ENCODE results near the gene EYS. TPM values are rescaled to one million over a fixed set of nuclear protein-coding genes. Genes with fewer than 3 reads are reported as not detected.

The EYS gene
- total RNA-seq, 1 donor from 2014 or later, result 0.08 TPM

GRCh38 chr6:64445038-64445437 is 1262.0 kb downstream of the EYS start:
- Histone ChIP-seq H3K27ac (replicated peaks) (no peak overlapping the region), H3K27me3 (ENCODE audit: low read depth) (no peaks in the 10 kb centered on the region), H3K36me3 (no peaks in the 10 kb centered on the region), H3K4me3 (no peak overlapping the region), H3K9me3 (replicated peaks) (peaks cover 24% of the 10 kb centered on the region), H3K4me1 (no peaks in the 10 kb centered on the region)
- TF ChIP-seq CTCF (IDR thresholded peaks at IDR 0.05; ENCODE audit: borderline replicate concordance), result no peak
- intact Hi-C loops (cut with micrococcal nuclease), result no loop called here
- DNase-seq, result no peak

GRCh38 chr6:64439274-64439673 is 1267.8 kb downstream of the EYS start:
- Histone ChIP-seq H3K36me3 (no peaks in the 10 kb centered on the region), H3K4me3 (no peak overlapping the region), H3K27me3 (ENCODE audit: low read depth) (no peaks in the 10 kb centered on the region), H3K4me1 (no peaks in the 10 kb centered on the region), H3K27ac (replicated peaks) (no peak overlapping the region), H3K9me3 (replicated peaks) (peaks cover 24% of the 10 kb centered on the region)
- intact Hi-C loops (cut with micrococcal nuclease), result no loop called here
- DNase-seq, result no peak
- TF ChIP-seq CTCF (IDR thresholded peaks at IDR 0.05; ENCODE audit: borderline replicate concordance), result no peak

- Histone ChIP-seq H3K36me3 (no peaks in the 10 kb centered on the region), H3K4me1 (no peaks in the 10 kb centered on the region), H3K4me3 (no peak overlapping the region), H3K27me3 (ENCODE audit: low read depth) (no peaks in the 10 kb centered on the region), H3K27ac (replicated peaks) (no peak overlapping the region), H3K9me3 (replicated peaks) (peaks cover 19% of the 10 kb centered on the region)
- no peak for TF ChIP-seq CTCF (IDR thresholded peaks at IDR 0.05; ENCODE audit: borderline replicate concordance)
- intact Hi-C loops (cut with micrococcal nuclease), result no loop called here
- no peak for DNase-seq
These were observed 1269.0 kb downstream of the EYS start for GRCh38 chr6:64437996-64438395.

GRCh38 chr6:64429926-64430325 is 1277.1 kb downstream of the EYS start:
- Histone ChIP-seq H3K27ac (replicated peaks) (no peak overlapping the region), H3K4me3 (no peak overlapping the region), H3K9me3 (replicated peaks) (no peaks in the 10 kb centered on the region), H3K4me1 (no peaks in the 10 kb centered on the region), H3K36me3 (no peaks in the 10 kb centered on the region), H3K27me3 (ENCODE audit: low read depth) (no peaks in the 10 kb centered on the region)
- DNase-seq, result no peak
- intact Hi-C loops (cut with micrococcal nuclease), result no loop called here
- no peak for TF ChIP-seq CTCF (IDR thresholded peaks at IDR 0.05; ENCODE audit: borderline replicate concordance)

- TF ChIP-seq CTCF (IDR thresholded peaks at IDR 0.05; ENCODE audit: borderline replicate concordance), result no peak
- Histone ChIP-seq H3K27ac (replicated peaks) (no peak overlapping the region), H3K27me3 (ENCODE audit: low read depth) (no peaks in the 10 kb centered on the region), H3K9me3 (replicated peaks) (no peaks in the 10 kb centered on the region), H3K4me3 (no peak overlapping the region), H3K36me3 (no peaks in the 10 kb centered on the region), H3K4me1 (no peaks in the 10 kb centered on the region)
- DNase-seq, result no peak
- intact Hi-C loops (cut with micrococcal nuclease), result no loop called here
These were observed 1278.8 kb downstream of the EYS start for GRCh38 chr6:64428186-64428585.

GRCh38 chr6:64415926-64416325 is 1291.1 kb downstream of the EYS start:
- intact Hi-C loops (cut with micrococcal nuclease), result no loop called here
- Histone ChIP-seq H3K27me3 (ENCODE audit: low read depth) (no peaks in the 10 kb centered on the region), H3K9me3 (replicated peaks) (peaks cover 17% of the 10 kb centered on the region), H3K27ac (replicated peaks) (no peak overlapping the region), H3K4me1 (no peaks in the 10 kb centered on the region), H3K36me3 (no peaks in the 10 kb centered on the region), H3K4me3 (no peak overlapping the region)
- DNase-seq, result no peak
- TF ChIP-seq CTCF (IDR thresholded peaks at IDR 0.05; ENCODE audit: borderline replicate concordance), result no peak

All from left ventricle myocardium inferior (tissue), 1 donor.